Activated CD4-positive, alpha-beta T cell treated with anti-CD3 and anti-CD28 coated beads, Interleukin-2, amount 10 ng/mL, durations not matched to agents 7 days and 5 days (primary cell): ENCODE results near the gene FEM1B. TPM values are rescaled to one million over a fixed set of nuclear protein-coding genes. Genes with fewer than 3 reads are reported as not detected.

Experiments used
- CTCF ChIA-PET: fragments of 350-600 bp; sonication (Branson Sonifier 250); formaldehyde crosslinking; loops from one replicate; lab custom pipeline; 2021; ENCODE audit warnings: antibody characterized with exemption; lab: Charles Lee
- POLR2A ChIA-PET: fragments of 350-600 bp; sonication (Branson Sonifier 250); formaldehyde crosslinking; loops from one replicate; lab custom pipeline; 2021; ENCODE audit warnings: antibody characterized with exemption; lab: Charles Lee
- DNase-seq: peaks from one replicate; pipeline ENCODE4 v3.0.0-alpha.2; 2020
- H3K27ac Mint-ChIP-seq: one replicate; pipeline ENCODE4 v1.8.0; 2021; ENCODE audit warnings: mild to moderate bottlenecking, moderate library complexity, mixed read lengths
- H3K27me3 Mint-ChIP-seq: one replicate; pipeline ENCODE4 v1.8.0; 2021; ENCODE audit warnings: mixed read lengths
- H3K36me3 Mint-ChIP-seq: one replicate; pipeline ENCODE4 v1.8.0; 2021; ENCODE audit warnings: low read depth, mixed read lengths
- H3K4me1 Mint-ChIP-seq: one replicate; pipeline ENCODE4 v1.8.0; 2021; ENCODE audit warnings: mixed read lengths
- H3K4me3 Mint-ChIP-seq: one replicate; pipeline ENCODE4 v1.8.0; 2021; ENCODE audit warnings: mild to moderate bottlenecking, moderate library complexity, mixed read lengths
- H3K9me3 Mint-ChIP-seq: one replicate; pipeline ENCODE4 v1.8.0; 2021; ENCODE audit warnings: mixed read lengths
- total RNA-seq, 2 experiments: library from RNA; stranded (reverse); gene quantifications; one replicate each; pipeline ENCODE4 v1.2.3, GENCODE V29; 2021

Gene FEM1B
- total RNA-seq, 2 experiments from 2014 or later = 51.7 to 66.3 TPM

DNA sequence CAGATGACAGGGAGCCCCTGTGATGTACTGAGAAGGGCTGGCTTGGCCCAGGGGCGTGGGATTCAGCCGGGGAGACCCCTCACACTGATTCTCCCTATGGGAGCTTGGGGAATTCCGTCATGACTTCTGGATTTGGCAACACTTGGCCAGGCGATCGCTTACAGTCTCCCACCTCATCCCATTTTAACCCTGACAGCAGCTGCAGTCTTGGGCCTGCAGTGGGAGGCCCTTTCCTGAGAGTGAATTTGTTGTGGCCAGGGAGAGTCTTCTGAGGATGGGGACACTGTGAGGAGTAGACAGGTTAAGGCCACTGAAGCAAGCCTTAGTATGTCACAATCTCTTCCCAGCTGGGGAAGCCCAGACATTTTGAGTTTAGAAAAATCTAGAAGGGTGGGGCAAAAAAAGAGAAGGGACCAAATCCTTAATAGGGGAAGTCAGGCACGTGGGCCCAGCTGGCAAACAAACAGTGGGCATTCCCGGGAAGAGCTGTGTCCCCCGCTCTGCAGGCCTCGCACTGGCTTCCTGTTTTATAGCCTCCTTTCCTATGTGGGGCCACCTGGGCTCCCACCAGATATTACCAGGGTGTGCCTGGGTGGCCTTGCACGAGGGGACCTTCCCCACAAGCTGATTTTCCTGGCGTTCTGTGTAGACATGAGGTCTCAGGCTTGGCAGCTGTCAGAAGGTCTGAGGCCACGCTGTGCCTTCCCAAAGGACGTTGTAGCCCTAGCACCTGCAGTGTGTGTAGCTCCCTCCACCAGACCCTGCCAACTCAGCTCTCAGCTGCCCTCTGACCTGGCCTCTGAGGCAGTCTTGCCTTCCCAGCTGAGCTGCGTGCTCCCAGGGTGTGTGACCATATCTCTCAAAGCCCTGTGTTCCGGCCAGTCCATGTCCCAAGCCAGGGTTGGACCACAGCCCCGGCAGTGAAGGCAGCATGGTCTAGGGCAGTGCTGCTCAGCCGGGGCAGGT, 64.5 kb downstream of the FEM1B start:
- POLR2A ChIA-PET = no interaction called here
- Mint-ChIP-seq H3K36me3 (no peaks in the 10 kb centered on the region), H3K27me3 (peaks cover 9% of the 10 kb centered on the region), H3K9me3 (no peaks in the 10 kb centered on the region), H3K27ac (no peak overlapping the region), H3K4me1 (no peaks in the 10 kb centered on the region), H3K4me3 (no peak overlapping the region)
- DNase-seq = no peak
- CTCF ChIA-PET = interaction anchor here (1.4 to 1.5 kb wide), 2 partner anchors 10 to 27 kb away, joined by 3 to 4 read pairs; no protein-coding TSS in a partner anchor

DNA sequence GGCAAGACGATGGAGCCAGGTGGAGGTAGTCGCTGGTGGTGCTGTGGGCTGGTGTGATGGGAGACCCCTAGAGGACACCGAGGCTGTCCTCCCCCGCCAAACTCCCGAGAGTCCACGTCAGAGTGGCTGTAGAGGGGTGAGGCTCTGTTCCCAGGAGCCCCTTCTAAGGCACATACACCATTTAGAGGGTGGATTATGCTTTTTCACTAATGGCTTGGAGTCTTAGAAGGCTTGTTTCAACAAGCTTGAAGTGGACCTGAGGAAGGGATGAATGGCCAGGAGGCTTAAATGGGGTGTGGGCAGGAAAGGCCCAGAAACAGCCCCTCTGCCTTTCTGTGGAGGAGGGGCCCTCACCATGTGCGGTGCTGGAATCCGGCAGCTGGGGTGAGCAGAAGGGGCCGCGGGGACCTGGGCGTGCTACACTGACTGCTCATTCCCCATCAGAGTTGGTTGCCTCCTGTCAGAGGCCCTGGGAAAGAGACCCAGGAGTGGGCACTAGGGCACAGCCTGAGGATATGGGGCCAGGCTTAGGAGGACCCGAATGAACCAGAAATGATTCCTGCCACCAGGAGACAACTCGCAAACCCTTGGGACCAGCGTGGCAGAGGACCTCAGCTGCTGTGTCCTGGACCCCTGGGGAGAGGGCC, 66.2 kb downstream of the FEM1B start:
- DNase-seq = no peak
- H3K36me3 Mint-ChIP-seq = no peaks in the 10 kb centered on the region
- H3K4me1 Mint-ChIP-seq = no peaks in the 10 kb centered on the region
- no peaks in the 10 kb centered on the region for H3K9me3 Mint-ChIP-seq
- ChIA-PET CTCF (interaction anchor here (1.6 kb wide), 1 partner anchor 10 kb away, joined by 6 read pairs; no protein-coding TSS in a partner anchor), POLR2A (no interaction called here)
- H3K27ac Mint-ChIP-seq = no peak overlapping the region
- no peak overlapping the region for H3K4me3 Mint-ChIP-seq
- peaks cover 9% of the 10 kb centered on the region for H3K27me3 Mint-ChIP-seq

DNA sequence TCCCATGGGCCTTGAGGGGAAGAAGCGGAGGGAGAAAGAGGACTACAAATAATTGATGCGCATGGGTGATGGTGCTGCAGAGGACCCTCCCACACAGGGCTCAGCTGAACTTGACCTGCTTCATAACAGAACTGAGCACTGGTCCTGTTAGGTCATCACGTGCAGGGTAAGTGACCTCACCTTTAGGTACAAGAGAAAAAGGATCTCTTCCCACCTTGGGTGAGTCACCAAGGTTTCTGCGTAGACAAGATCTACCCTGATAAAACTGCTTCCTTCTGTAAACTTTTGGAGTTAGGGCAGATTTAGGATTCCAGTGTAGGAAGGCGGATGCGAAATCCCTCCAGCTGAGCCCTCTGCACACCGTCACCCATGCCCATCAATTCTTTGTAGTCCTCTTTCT, 67.1 kb downstream of the FEM1B start:
- H3K4me3 Mint-ChIP-seq = no peak overlapping the region
- H3K27ac Mint-ChIP-seq = no peak overlapping the region
- H3K4me1 Mint-ChIP-seq = no peaks in the 10 kb centered on the region
- ChIA-PET CTCF (interaction anchor here (0.9 to 1.6 kb wide), 2 partner anchors 11 to 19 kb away, joined by 3 to 6 read pairs; no protein-coding TSS in a partner anchor), POLR2A (no interaction called here)
- peaks cover 9% of the 10 kb centered on the region for H3K27me3 Mint-ChIP-seq
- no peaks in the 10 kb centered on the region for H3K36me3 Mint-ChIP-seq
- no peaks in the 10 kb centered on the region for H3K9me3 Mint-ChIP-seq
- no peak for DNase-seq

Other genes starting within 250 kb of the FEM1B start
- 10 to 100 TPM; 41.7 to 53.3 TPM for gene PIAS1, start 223.4 kb upstream of the FEM1B start, total RNA-seq
- 10 to 100 TPM; 11.2 to 13.5 TPM for gene CALML4, start 72.4 kb upstream of the FEM1B start, total RNA-seq
- gene CLN6, start 48.0 kb upstream of the FEM1B start, total RNA-seq = 10 to 100 TPM; 57.6 to 61.9 TPM
- gene ITGA11, start 154.4 kb downstream of the FEM1B start, total RNA-seq = 1 to 10 TPM; 1.0 to 1.1 TPM